Measurements from ENCODE around the gene TMEM184A. TPM values are rescaled to one million over a fixed set of nuclear protein-coding genes. Genes with fewer than 3 reads are reported as not detected.

Gene TMEM184A
- total RNA-seq, 1 experiment from 2014 or later, result 21.4 TPM

- no peak overlapping the region for H3K27ac ChIP-seq
- intact Hi-C loops (cut with micrococcal nuclease; ENCODE audit: unreplicated experiment), result no loop called here
- H3K4me3 ChIP-seq, result no peak overlapping the region
- H3K4me1 ChIP-seq (replicated peaks; ENCODE audit: insufficient read depth), result no peaks in the 10 kb centered on the region
- no peaks in the 10 kb centered on the region for H3K9me2 ChIP-seq (ENCODE audit: insufficient read depth)
- ChIA-PET POLR2A (ENCODE audit: unreplicated experiment) (no interaction called here), CTCF (no interaction called here)
- H3K79me2 ChIP-seq (ENCODE audit: low read depth), result no peaks in the 10 kb centered on the region
- no peaks in the 10 kb centered on the region for H3K36me3 ChIP-seq (ENCODE audit: low read depth)
- no TSS peak for BruUV-seq (replicated peaks)
- H2AFZ ChIP-seq, result no peak overlapping the region
- H3K27me3 ChIP-seq (ENCODE audit: insufficient read depth, low read depth), result peaks cover 98% of the 10 kb centered on the region
- DNase-seq, result no peak
- TF ChIP-seq EZH2 (IDR thresholded peaks at IDR 0.05; ENCODE audit: low read depth) (no peak), CTCF (conservative IDR thresholded peaks at IDR 0.05) (no peak)
- H3K4me2 ChIP-seq, result no peak overlapping the region
- no peaks in the 10 kb centered on the region for H3K9me3 ChIP-seq (ENCODE audit: insufficient read depth, low read depth)
- no peaks in the 10 kb centered on the region for H3F3A ChIP-seq (ENCODE audit: insufficient read depth, low read depth)
- H4K20me1 ChIP-seq (ENCODE audit: insufficient read depth), result no peaks in the 10 kb centered on the region; the same call in 1 of the 2 replicates
Measured at GRCh38 chr7:1598961-1599639, 43.1 kb upstream of the TMEM184A start.

GRCh38 chr7:1598286-1598685, 42.3 kb upstream of the TMEM184A start:
- Histone ChIP-seq H3K27me3 (ENCODE audit: insufficient read depth, low read depth) (peaks cover 98% of the 10 kb centered on the region), H3K9me3 (ENCODE audit: insufficient read depth, low read depth) (no peaks in the 10 kb centered on the region), H3F3A (ENCODE audit: insufficient read depth, low read depth) (no peaks in the 10 kb centered on the region), H4K20me1 (ENCODE audit: insufficient read depth) (no peaks in the 10 kb centered on the region; the same call in 1 of the 2 replicates), H3K27ac (no peak overlapping the region), H3K79me2 (ENCODE audit: low read depth) (no peaks in the 10 kb centered on the region), H3K9me2 (ENCODE audit: insufficient read depth) (no peaks in the 10 kb centered on the region), H3K4me1 (replicated peaks; ENCODE audit: insufficient read depth) (no peaks in the 10 kb centered on the region), H2AFZ (no peak overlapping the region), H3K4me3 (no peak overlapping the region), H3K36me3 (ENCODE audit: low read depth) (no peaks in the 10 kb centered on the region), H3K4me2 (no peak overlapping the region)
- DNase-seq, result no peak
- TF ChIP-seq EZH2 (IDR thresholded peaks at IDR 0.05; ENCODE audit: low read depth) (no peak), CTCF (conservative IDR thresholded peaks at IDR 0.05) (no peak)
- intact Hi-C loops (cut with micrococcal nuclease; ENCODE audit: unreplicated experiment), result no loop called here
- BruUV-seq (replicated peaks), result no TSS peak
- POLR2A ChIA-PET (ENCODE audit: unreplicated experiment), result no interaction called here
- CTCF ChIA-PET, result interaction anchor here (0.6 kb wide), 1 partner anchor 756 kb away, joined by 3 read pairs; no protein-coding TSS in a partner anchor

GRCh38 chr7:1597791-1598190, 41.8 kb upstream of the TMEM184A start:
- Histone ChIP-seq H2AFZ (no peak overlapping the region), H3K4me3 (no peak overlapping the region), H3K4me1 (replicated peaks; ENCODE audit: insufficient read depth) (no peaks in the 10 kb centered on the region), H3K27ac (no peak overlapping the region), H3K36me3 (ENCODE audit: low read depth) (no peaks in the 10 kb centered on the region), H3K27me3 (ENCODE audit: insufficient read depth, low read depth) (peaks cover 98% of the 10 kb centered on the region), H3K9me2 (ENCODE audit: insufficient read depth) (no peaks in the 10 kb centered on the region), H3K4me2 (no peak overlapping the region), H3K79me2 (ENCODE audit: low read depth) (no peaks in the 10 kb centered on the region), H3F3A (ENCODE audit: insufficient read depth, low read depth) (no peaks in the 10 kb centered on the region), H4K20me1 (ENCODE audit: insufficient read depth) (no peaks in the 10 kb centered on the region; the same call in 1 of the 2 replicates), H3K9me3 (ENCODE audit: insufficient read depth, low read depth) (no peaks in the 10 kb centered on the region)
- DNase-seq, result no peak
- POLR2A ChIA-PET (ENCODE audit: unreplicated experiment), result no interaction called here
- no peak for TF ChIP-seq CTCF (conservative IDR thresholded peaks at IDR 0.05)
- TF ChIP-seq EZH2 (IDR thresholded peaks at IDR 0.05; ENCODE audit: low read depth), result no peak
- CTCF ChIA-PET, result no interaction called here
- intact Hi-C loops (cut with micrococcal nuclease; ENCODE audit: unreplicated experiment), result no loop called here
- no TSS peak for BruUV-seq (replicated peaks)

Measured in PC-9 (cell line).